IMR-90 (cell line): ENCODE results near the gene ENTPD3.

Experiments used
- CEBPB ChIP-seq: IDR thresholded peaks from 2 replicates; pipeline ENCODE4 v1.6.1; 2012; ENCODE audit warnings: low read depth, low read length, improper control_type of control experiment
- CTCF ChIP-seq: conservative IDR thresholded peaks from 2 replicates; pipeline ENCODE4 v1.5.1; 2012; ENCODE audit warnings: mild to moderate bottlenecking, low read depth, low read length, improper control_type of control experiment
- FOS ChIP-seq: fragments of 150-350 bp; IDR thresholded peaks from 2 replicates; pipeline ENCODE4 v1.6.1; 2016; ENCODE audit warnings: low read depth, low read length
- RAD21 ChIP-seq: IDR thresholded peaks from 2 replicates; pipeline ENCODE4 v1.6.1; 2012; ENCODE audit warnings: low read length, improper control_type of control experiment
- RFX5 ChIP-seq: IDR thresholded peaks from 2 replicates; pipeline ENCODE4 v1.8.0; 2012; ENCODE audit warnings: low read depth, mild to moderate bottlenecking, low read length, moderate library complexity

DNA sequence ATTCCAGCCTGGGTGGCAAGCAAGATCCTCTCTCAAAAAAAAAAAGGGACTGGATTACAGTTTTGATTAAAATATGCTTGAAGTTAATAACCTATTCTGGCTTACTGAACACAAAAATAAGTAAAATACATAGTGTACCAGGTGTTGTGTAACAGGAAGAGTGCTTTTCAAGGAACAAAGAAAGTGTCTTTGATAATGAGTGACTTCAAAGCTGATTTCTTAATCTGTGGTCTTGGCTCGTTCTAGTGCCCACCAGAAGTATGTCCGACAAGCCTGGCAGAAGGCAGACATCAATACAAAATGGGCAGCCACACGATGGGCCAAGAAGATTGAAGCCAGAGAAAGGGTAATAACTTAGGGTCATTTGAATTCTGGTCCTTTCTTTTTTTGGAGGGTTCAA, 74.2 kb downstream of the ENTPD3 start:
- TF ChIP-seq CTCF (no peak), RFX5 (no peak), CEBPB (no peak), RAD21 (no peak), FOS (no peak)
